ENCODE data around the gene ASIC5.
"Not testable (repeated sequence)": the region's sequence is repeated elsewhere in the genome, so short reads cannot be mapped to it uniquely, and the experiment has no call there.

The ASIC5 gene

GRCh38 chr4:155799116-155799793, 66.8 kb downstream of the ASIC5 start:
- DNase-seq = no peak

- not testable (repeated sequence) for DNase-seq
Observed at GRCh38 chr4:155797581-155797980, 68.5 kb downstream of the ASIC5 start.

- DNase-seq = no peak
Observed at GRCh38 chr4:155795991-155796390, 70.1 kb downstream of the ASIC5 start.

- DNase-seq = no peak
Observed at GRCh38 chr4:155794589-155795236, 71.4 kb downstream of the ASIC5 start.

GRCh38 chr4:155789982-155790381, 76.1 kb downstream of the ASIC5 start:
- DNase-seq = no peak

GRCh38 chr4:155789391-155789790, 76.7 kb downstream of the ASIC5 start:
- no peak for DNase-seq

GRCh38 chr4:155787113-155787710, 78.9 kb downstream of the ASIC5 start:
- no peak for DNase-seq

- no peak for DNase-seq
Observed at GRCh38 chr4:155785828-155786227, 80.2 kb downstream of the ASIC5 start.

GRCh38 chr4:155784637-155785036, 81.4 kb downstream of the ASIC5 start:
- no peak for DNase-seq

- DNase-seq = no peak
Observed at GRCh38 chr4:155781249-155781831, 84.7 kb downstream of the ASIC5 start.

- DNase-seq = no peak
Observed at GRCh38 chr4:155780775-155781174, 85.3 kb downstream of the ASIC5 start.

All from activated CD8-positive, alpha-beta memory T cell treated with anti-CD3 and anti-CD28 coated beads for 24 hours (primary cell).